HG02798 (cell line): ENCODE data around the gene SCN4A.
"Not testable (repeated sequence)": the region's sequence is repeated elsewhere in the genome, so short reads cannot be mapped to it uniquely, and the experiment has no call there.

ENCODE experiments used
- ATAC-seq: cut with Tn5 transposase; IDR thresholded peaks from one replicate; pipeline ENCODE4 v1.9.1; 2021; ENCODE audit warnings: mild to moderate bottlenecking; ENCODE audit not compliant: unreplicated experiment, poor library complexity

The SCN4A gene

DNA sequence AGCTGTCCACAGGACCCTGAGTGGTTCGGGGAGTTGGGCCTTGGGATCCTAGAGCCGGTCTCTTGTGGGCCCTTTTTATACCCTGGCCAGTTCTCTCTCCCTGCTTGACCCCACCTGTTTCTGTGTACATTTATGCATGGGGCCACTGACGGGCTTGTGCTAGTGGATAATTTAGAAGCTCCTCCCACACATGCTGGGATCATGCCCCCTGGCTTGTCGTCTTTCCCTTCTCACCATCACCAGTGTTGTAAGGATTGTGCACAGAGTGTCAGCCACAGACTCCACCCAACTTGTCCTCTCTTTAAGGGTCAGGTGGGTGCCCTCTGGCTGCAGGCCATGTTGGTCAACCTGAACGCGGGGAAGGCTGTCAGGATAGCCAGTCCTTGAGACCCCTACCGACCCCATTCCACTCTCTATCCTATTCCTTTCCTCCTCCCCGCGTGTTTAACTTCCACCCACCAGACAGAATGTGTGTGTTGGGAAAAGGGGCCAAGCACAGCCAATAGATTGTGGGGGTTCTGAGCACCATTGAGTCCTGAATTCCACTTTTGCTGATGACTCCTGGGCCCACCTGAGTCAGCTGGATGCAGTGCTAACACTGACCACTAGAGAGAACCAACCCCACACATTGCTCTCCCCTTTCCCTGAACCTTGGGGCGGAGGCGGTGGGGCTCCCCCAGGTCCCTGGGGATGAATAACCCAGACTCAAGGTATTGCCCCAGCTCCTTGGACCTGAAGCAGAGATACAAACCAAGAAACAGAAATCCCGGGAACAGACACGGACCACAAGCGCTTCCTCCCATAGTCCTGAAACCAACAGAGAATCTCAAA, 76.0 kb downstream of the SCN4A start, which contains the start of gene CSH1:
Gene CSH1 (minus strand): TSS at position 51 of the 831 bp plus-strand sequence. CDS start 63 bp downstream, outside the sequence.
- ATAC-seq: peak; percentile 53

DNA sequence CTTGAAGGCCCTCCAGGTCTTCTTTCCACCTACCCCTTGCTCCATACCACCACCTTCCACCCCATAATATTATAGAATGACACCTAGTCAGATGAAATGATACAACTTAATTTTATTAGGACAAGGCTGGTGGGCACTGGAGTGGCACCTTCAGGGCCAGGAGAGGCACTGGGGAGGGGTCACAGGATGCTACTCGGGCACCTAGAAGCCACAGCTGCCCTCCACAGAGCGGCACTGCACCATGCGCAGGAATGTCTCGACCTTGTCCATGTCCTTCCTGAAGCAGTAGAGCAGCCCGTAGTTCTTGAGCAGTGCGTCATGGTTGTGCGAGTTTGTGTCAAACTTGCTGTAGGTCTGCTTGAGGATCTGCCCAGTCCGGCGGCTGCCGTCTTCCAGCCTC, 77.9 kb downstream of the SCN4A start:
- ATAC-seq: not testable (repeated sequence)

DNA sequence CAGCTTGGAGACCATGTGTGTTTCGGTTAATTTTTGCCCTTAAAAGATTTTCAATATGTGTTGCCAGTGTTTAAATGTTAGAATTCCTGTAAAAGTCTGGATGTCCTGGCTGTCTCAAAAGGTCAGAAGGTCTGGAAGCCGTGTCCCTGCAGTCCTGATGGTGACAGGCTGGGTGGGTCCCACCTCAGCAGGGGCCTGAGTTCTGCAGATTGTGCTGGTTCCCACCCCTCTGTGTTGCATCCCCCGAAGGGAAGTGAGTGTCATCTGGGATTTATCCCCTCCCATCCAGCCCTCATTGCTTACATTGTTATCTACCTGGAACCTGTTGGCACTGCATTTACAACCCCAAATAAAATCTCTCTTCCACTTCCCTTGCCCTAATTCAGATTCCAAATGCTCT, 78.7 kb downstream of the SCN4A start:
- ATAC-seq: not testable (repeated sequence)

DNA sequence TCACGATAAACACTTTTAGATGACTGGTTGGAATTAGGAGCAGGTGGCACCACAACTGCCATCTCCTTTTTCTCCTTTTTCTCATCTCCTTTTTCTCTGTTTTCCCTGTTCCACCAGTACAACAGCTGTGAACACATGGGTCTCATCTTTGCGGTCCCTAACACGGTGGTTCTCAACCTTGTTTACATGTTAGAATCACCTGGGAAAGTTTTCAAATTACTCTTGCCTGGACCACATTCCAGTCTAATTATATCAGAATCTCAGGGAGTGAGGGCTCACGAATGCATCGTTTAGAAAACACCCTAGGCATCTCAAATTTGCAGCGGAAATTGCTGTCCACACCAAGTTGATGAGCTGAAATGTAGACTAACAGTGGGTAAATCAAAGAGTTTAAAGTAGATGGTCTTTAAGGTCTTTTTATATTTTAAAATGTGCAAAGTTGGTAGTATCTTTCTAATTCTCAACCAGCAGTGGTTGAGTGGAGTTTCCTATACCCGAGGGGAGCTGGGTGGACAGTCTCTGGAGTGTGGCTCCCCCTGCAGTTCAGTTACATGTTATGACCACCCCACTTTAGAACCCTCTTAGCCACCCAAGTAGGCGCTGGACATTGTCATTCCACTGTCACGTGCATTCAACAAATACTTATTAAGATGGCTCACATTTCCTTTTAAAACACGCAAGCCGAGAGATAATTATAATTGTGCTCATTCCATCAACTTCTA, 80.2 kb downstream of the SCN4A start:
- not testable (repeated sequence) for ATAC-seq

DNA sequence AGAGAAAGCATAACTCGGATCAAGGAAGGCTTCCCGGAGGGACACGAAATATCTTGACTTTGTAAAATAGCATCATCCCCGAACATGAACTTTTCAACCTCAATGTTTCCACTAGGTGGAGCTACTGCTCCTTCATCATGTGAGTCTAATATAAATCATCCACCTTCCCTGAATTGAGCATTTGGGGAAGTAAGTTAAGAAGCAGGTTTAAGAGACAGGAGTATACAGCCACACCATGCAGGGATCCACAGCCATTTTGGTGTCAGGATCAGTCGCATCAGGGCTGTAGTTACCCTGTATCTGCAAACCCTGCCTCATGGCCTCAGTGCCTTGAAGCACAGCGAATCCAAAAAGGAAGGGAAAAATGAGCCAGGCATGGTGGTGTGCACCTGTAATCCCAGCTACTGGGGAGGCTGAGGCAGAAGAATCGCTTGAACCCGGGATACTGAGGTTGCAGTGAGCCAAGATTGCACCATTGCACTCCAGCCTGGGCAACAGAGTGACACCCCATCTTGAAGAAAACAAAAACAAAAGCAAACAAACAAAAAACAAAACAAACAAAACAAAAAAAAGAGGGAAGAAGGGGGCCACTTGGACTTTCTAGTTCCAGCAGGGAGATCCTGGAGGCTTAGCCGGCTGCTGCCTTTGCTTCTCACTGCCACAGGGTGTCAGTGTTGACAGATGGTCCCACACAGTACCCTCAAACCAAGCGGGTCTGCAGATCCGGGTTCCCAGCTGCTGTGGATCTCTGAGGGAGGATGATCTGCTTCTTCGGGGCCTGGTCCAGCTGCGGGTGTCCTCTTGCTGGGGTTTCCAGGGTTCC, 83.5 kb downstream of the SCN4A start:
- ATAC-seq: not testable (repeated sequence)
